Stomach (tissue), 9 donors: Measurements from ENCODE around the gene AFF1. TPM values are rescaled to one million over a fixed set of nuclear protein-coding genes. Genes with fewer than 3 reads are reported as not detected.
A peak's percentile ranks its signal among the peaks of the same experiment; 100 is the strongest.
"Not testable (repeated sequence)": the region's sequence is repeated elsewhere in the genome, so short reads cannot be mapped to it uniquely, and the experiment has no call there.

Experiments used
- DNase-seq, 2 donors: peaks; one replicate each; pipeline versions ENCODE4 v3.0.0 to v3.0.0-alpha.2; 2013 to 2019
- H3K27ac ChIP-seq, 5 donors: fragments of 200-600 bp in 4 of 5; sonication (generic) in 4 of 5; one replicate each; pipeline ENCODE4 v1.5.1; 2013 to 2019; ENCODE audit warnings: mild to moderate bottlenecking in 1 of 5, moderate library complexity in 1 of 5
- H3K27me3 ChIP-seq, 3 donors: fragments of 200-600 bp; sonication (generic); one replicate each; pipeline ENCODE4 v1.5.1; 2017 to 2019; ENCODE audit warnings: mixed run types in 1 of 3
- H3K36me3 ChIP-seq, 4 donors: fragments of 200-600 bp; sonication (generic); 1 replicate in 3 of 4; 2 replicates in 1 of 4; pipeline ENCODE4 v1.5.1; 2016 to 2019
- H3K4me1 ChIP-seq, 4 donors: fragments of 200-600 bp; sonication (generic); one replicate each; pipeline ENCODE4 v1.5.1; 2016 to 2019
- H3K4me3 ChIP-seq, 4 donors: fragments of 200-600 bp; sonication (generic) in 3 of 4; one replicate each; pipeline ENCODE4 v1.5.1; 2016 to 2019; ENCODE audit warnings: mild to moderate bottlenecking in 1 of 4
- H3K9me3 ChIP-seq, 4 donors: fragments of 200-600 bp; sonication (generic); one replicate each; pipeline ENCODE4 v1.5.1; 2016 to 2019
- CTCF ChIP-seq, 7 experiments: fragments of 450-650 bp in 4 of 7; fragments of 200-600 bp in 3 of 7; sonication (generic) in 3 of 7; IDR thresholded peaks; one replicate each; pipeline ENCODE4 v1.5.1; 2016 to 2019; ENCODE audit warnings: antibody characterized with exemption in 7 of 7, control low read depth in 2 of 7, mild to moderate bottlenecking in 1 of 7
- EP300 ChIP-seq: sonication (generic); formaldehyde crosslinking; IDR thresholded peaks from one replicate; pipeline ENCODE4 v1.6.1; 2017; ENCODE audit warnings: antibody characterized with exemption
- POLR2A ChIP-seq, 4 donors: fragments of 450-650 bp; IDR thresholded peaks; one replicate each; pipeline ENCODE4 v1.6.1; 2016; ENCODE audit warnings: antibody characterized with exemption in 4 of 4, control low read depth in 2 of 4, mild to moderate bottlenecking in 1 of 4, moderate library complexity in 1 of 4
- POLR2AphosphoS5 ChIP-seq, 3 donors: sonication (generic); formaldehyde crosslinking; IDR thresholded peaks; one replicate each; pipeline ENCODE4 v1.6.1; 2016; ENCODE audit warnings: antibody characterized with exemption in 3 of 3
- WGBS, 5 donors: extraction: QIAGEN DNeasy Blood & Tissue Kit in 3 of 5; methylation state at CpG; one replicate each; pipeline versions ENCODE4 v1.1.5 to v1.1.7; 2013 to 2018; 5-methylcytosine and 5-hydroxymethylcytosine counted together
- intact Hi-C: fragments of 100-400 bp; cut with DNase I; formaldehyde crosslinking; loops from one replicate; pipeline ENCODE4 v1.15.1; 2023; ENCODE audit warnings: low total_unique reads
- polyA plus RNA-seq, 3 donors: library from polyadenylated mRNA; stranded (reverse); fragments of 200-250 nt; gene quantifications; one replicate each; pipeline ENCODE4 v1.2.3, GENCODE V29; 2013
- total RNA-seq, 5 donors: library from RNA; depleted of rRNA; stranded (reverse); fragments of >200 nt; gene quantifications; one replicate each; pipeline versions ENCODE4 v1.1.0 to v1.2.3, GENCODE V29; 2014 to 2016
- donor health status: healthy with polysubstance abuse.
- donor health status: Bipolar disorder and iron deficiency.
- donor health status: healthy.

Gene AFF1
- total and polyA plus RNA-seq, 8 donors, result 6.9 to 177 (median 59.1) TPM

DNA sequence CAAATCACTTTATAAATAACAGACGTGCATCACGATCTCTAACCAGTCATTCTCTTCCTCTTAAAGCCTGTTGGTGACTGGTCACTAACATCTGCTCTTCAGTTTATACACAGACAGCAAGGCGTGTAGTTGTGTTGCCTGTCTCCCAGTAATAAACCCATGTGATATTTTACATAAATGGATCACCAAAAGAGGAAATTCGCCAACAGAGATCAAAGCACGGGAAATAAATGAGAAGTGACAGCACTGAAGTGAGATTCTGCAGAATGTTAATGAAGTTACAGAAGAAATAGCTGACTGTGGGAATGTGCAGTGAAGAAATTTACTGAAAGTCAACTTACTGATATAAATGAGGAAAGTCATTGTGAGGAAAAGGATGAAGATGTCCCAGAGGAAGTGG is 47.0 kb downstream of the AFF1 start:
- Histone ChIP-seq H3K27me3 (no peaks in the 10 kb centered on the region), H3K9me3 (no peaks in the 10 kb centered on the region), H3K36me3 (peaks cover 0 to 6% (median 0%) of the 10 kb centered on the region in 4 donors), H3K27ac (peak overlapping the region in 1 of 5 donors; percentile 39), H3K4me3 (no peak overlapping the region), H3K4me1 (peaks cover 0 to 21% (median 10%) of the 10 kb centered on the region in 4 donors)
- intact Hi-C loops, result no loop called here
- TF ChIP-seq CTCF (IDR thresholded peaks at IDR 0.05) (no peak), EP300 (no peak), POLR2AphosphoS5 (IDR thresholded peaks at IDR 0.05) (no peak), POLR2A (IDR thresholded peaks at IDR 0.05) (no peak)
- WGBS, 5 donors, result 75 to 92% (median 85%) methylated on average over 5 of the region's 5 CpGs
- peak in 1 of 2 donors; percentile 28 for DNase-seq

- H3K27me3 ChIP-seq, H3K4me3 ChIP-seq, H3K9me3 ChIP-seq, H3K27ac ChIP-seq, H3K36me3 ChIP-seq, intact Hi-C loops, H3K4me1 ChIP-seq, DNase-seq: not testable (repeated sequence)
- WGBS, 5 donors, result 94 to 98% (median 95%) methylated on average over 5 of the region's 5 CpGs
These were observed 51.0 kb downstream of the AFF1 start for GRCh38 chr4:86985852-86986251.

DNA sequence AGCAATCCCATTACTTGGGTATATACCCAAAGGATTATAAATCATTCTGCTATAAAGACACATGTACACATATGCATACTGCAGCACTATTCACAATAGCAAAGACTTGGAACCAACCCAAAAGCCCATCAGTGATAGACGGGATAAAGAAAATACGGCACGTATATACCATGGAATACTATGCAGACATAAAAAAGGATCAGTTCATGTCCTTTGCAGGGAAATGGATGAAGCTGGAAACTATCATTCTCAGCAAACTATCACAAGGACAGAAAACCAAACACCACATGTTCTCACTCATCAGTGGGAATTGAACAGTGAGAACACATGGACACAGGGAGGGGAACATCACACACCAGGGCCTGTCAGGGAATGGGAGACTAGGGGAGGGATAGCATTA is 54.8 kb downstream of the AFF1 start:
- H3K27me3 ChIP-seq, H3K36me3 ChIP-seq, H3K9me3 ChIP-seq, H3K4me3 ChIP-seq, H3K27ac ChIP-seq, DNase-seq: not testable (repeated sequence)
- WGBS, 5 donors, result 90 to 99% (median 98%) methylated on average over 3 of the region's 3 CpGs
- peaks cover 0 to 15% (median 10%) of the 10 kb centered on the region in 4 donors for H3K4me1 ChIP-seq
- intact Hi-C loops, result loop anchor here (10.0 kb wide), 2 partner anchors 45 to 105 kb away; no protein-coding TSS in a partner anchor

DNA sequence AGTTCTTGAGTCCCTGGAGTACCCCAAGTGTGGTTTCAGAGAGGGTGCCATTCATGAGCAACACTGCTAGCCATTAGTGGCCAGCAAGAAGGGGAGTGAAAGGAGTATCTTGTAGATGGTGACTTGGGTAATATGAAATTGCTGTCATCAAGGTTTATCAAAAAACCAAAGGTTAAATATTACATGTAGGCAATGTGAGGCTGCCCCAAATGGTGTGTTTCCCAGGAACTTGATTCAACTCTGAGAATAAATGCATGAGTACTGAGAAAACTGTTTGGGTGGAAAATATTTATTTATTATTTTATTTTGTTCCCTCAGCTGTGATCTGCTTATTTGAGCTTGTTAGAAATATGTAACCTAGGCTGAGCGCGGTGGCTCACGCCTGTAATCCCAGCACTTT is 55.7 kb downstream of the AFF1 start:
- WGBS, 5 donors, result 91 to 100% (median 97%) methylated on average over 3 of the region's 3 CpGs
- no peak overlapping the region for H3K4me3 ChIP-seq
- no peaks in the 10 kb centered on the region for H3K9me3 ChIP-seq
- H3K36me3 ChIP-seq, result no peaks in the 10 kb centered on the region
- H3K4me1 ChIP-seq, result peaks cover 0 to 20% (median 12%) of the 10 kb centered on the region in 4 donors
- intact Hi-C loops, result loop anchor here (10.0 kb wide), 2 partner anchors 46 to 104 kb away; no protein-coding TSS in a partner anchor
- no peak for TF ChIP-seq POLR2AphosphoS5 (IDR thresholded peaks at IDR 0.05)
- no peak for TF ChIP-seq EP300
- no peak for TF ChIP-seq CTCF (IDR thresholded peaks at IDR 0.05)
- no peak for TF ChIP-seq POLR2A (IDR thresholded peaks at IDR 0.05)
- no peak for DNase-seq
- H3K27me3 ChIP-seq, result no peaks in the 10 kb centered on the region
- H3K27ac ChIP-seq, result no peak overlapping the region

GRCh38 chr4:86991994-86992393 is 57.2 kb downstream of the AFF1 start:
- Histone ChIP-seq H3K27me3 (no peaks in the 10 kb centered on the region), H3K9me3 (no peaks in the 10 kb centered on the region), H3K36me3 (no peaks in the 10 kb centered on the region), H3K27ac (no peak overlapping the region), H3K4me3 (no peak overlapping the region), H3K4me1 (peaks cover 0 to 20% (median 12%) of the 10 kb centered on the region in 4 donors)
- DNase-seq, result no peak
- intact Hi-C loops, result loop anchor here (10.0 kb wide), 2 partner anchors 47 to 103 kb away; no protein-coding TSS in a partner anchor
- TF ChIP-seq POLR2A (IDR thresholded peaks at IDR 0.05) (no peak), EP300 (no peak), POLR2AphosphoS5 (IDR thresholded peaks at IDR 0.05) (no peak), CTCF (IDR thresholded peaks at IDR 0.05) (no peak)
- WGBS, 5 donors, result 51 to 68% (median 59%) methylated on average over 1 of the region's 1 CpG
